Keratinocyte (primary cell): ENCODE results near the gene PAX5. TPM values are rescaled to one million over a fixed set of nuclear protein-coding genes. Genes with fewer than 3 reads are reported as not detected.

ENCODE experiments used
- DNase-seq: peaks from one replicate; pipeline ENCODE4 v3.0.0-alpha.2; 2011; ENCODE audit warnings: low read depth, missing footprints, low spot score
- FAIRE-seq: peaks from 2 replicates; lab custom pipeline; 2011; peaks lifted over from hg19 to GRCh38; lab: Jason Lieb, UNC
- H2AFZ ChIP-seq: 2 replicates; pipeline ENCODE4 v1.6.0; 2012; ENCODE audit warnings: low read length, control low read depth, inconsistent platforms; ENCODE audit not compliant: control insufficient read depth
- H3K27ac ChIP-seq: 2 replicates; pipeline ENCODE4 v1.5.1; 2011; ENCODE audit warnings: low read length; ENCODE audit not compliant: control insufficient read depth, insufficient read depth
- H3K27me3 ChIP-seq: 3 replicates; pipeline ENCODE4 v1.6.0; 2011; ENCODE audit warnings: low read length; ENCODE audit not compliant: control insufficient read depth, insufficient read depth; ENCODE audit errors: extremely low read depth
- H3K36me3 ChIP-seq, 2 experiments: 2 replicates in 1 of 2; 3 replicates in 1 of 2; pipeline ENCODE4 v1.5.1; 2011; ENCODE audit warnings: low read length in 2 of 2, mild to moderate bottlenecking in 1 of 2; ENCODE audit not compliant: control insufficient read depth in 2 of 2, insufficient read depth in 2 of 2; ENCODE audit errors: extremely low read depth in 1 of 2
- H3K4me1 ChIP-seq: 3 replicates; pipeline ENCODE4 v1.5.1; 2011; ENCODE audit warnings: low read length; ENCODE audit not compliant: control insufficient read depth, insufficient read depth; ENCODE audit errors: extremely low read depth
- H3K4me2 ChIP-seq: 3 replicates; pipeline ENCODE4 v1.6.0; 2011; ENCODE audit warnings: low read depth, low read length; ENCODE audit not compliant: control insufficient read depth, insufficient read depth; ENCODE audit errors: extremely low read depth
- H3K4me3 ChIP-seq, 3 experiments: fragments of 200-600 bp in 1 of 3; sonication (generic) in 1 of 3; 2 replicates in 2 of 3; 3 replicates in 1 of 3; pipeline ENCODE4 v1.5.1; 2011 to 2016; ENCODE audit warnings: low read length in 3 of 3, mild to moderate bottlenecking in 3 of 3, control low read depth in 2 of 3, inconsistent platforms in 1 of 3, low read depth in 1 of 3, mixed read lengths in 1 of 3, mixed run types in 1 of 3, moderate library complexity in 1 of 3; ENCODE audit not compliant: control insufficient read depth in 2 of 3, insufficient read depth in 2 of 3; ENCODE audit errors: extremely low read depth in 1 of 3
- H3K79me2 ChIP-seq: 2 replicates; pipeline ENCODE4 v1.6.0; 2012; ENCODE audit warnings: low read length; ENCODE audit not compliant: control insufficient read depth, insufficient read depth
- H3K9ac ChIP-seq: 3 replicates; pipeline ENCODE4 v1.6.0; 2011; ENCODE audit warnings: low read length; ENCODE audit not compliant: control insufficient read depth, insufficient read depth; ENCODE audit errors: extremely low read depth
- H3K9me1 ChIP-seq: 3 replicates; pipeline ENCODE4 v1.6.0; 2011; ENCODE audit warnings: low read length; ENCODE audit not compliant: control insufficient read depth, insufficient read depth; ENCODE audit errors: extremely low read depth
- H3K9me3 ChIP-seq: 2 replicates; pipeline ENCODE4 v1.5.1; 2012; ENCODE audit warnings: low read depth, low read length; ENCODE audit not compliant: control insufficient read depth
- H4K20me1 ChIP-seq: 3 replicates; pipeline ENCODE4 v1.6.0; 2011; ENCODE audit warnings: low read length; ENCODE audit not compliant: control insufficient read depth, insufficient read depth; ENCODE audit errors: extremely low read depth
- CTCF ChIP-seq, 3 experiments: IDR thresholded peaks in 1 of 3; conservative IDR thresholded peaks in 1 of 3; optimal IDR thresholded peaks in 1 of 3; 2 replicates in 2 of 3; 3 replicates in 1 of 3; pipeline versions ENCODE3 to v1.5.1; 2011; ENCODE audit warnings: low read length in 3 of 3, mild to moderate bottlenecking in 3 of 3, moderate library complexity in 2 of 3, control low read depth in 1 of 3, inconsistent platforms in 1 of 3; ENCODE audit not compliant: insufficient read depth in 2 of 3; ENCODE audit errors: extremely low read depth in 1 of 3
- EZH2 ChIP-seq: IDR thresholded peaks from one replicate; pipeline ENCODE4 v1.6.1; 2012; ENCODE audit warnings: inconsistent platforms, mild to moderate bottlenecking, low read length, moderate library complexity
- dilution Hi-C: fragments of 300-500 bp; cut with MboI; formaldehyde crosslinking; loops from one replicate; pipeline ENCODE4 v1.7.0; 2020; ENCODE audit warnings: low sequenced_read_pairs; ENCODE audit not compliant: extremely low pct_ligation_motif_present
- polyA plus RNA-seq, 5 experiments: library from polyadenylated mRNA; depleted of rRNA in 3 of 5; stranded (reverse) in 3 of 5; stranded (forward) in 1 of 5; unstranded in 1 of 5; fragments of >200 nt; gene quantifications; 1 replicate in 1 of 5; 2 replicates in 3 of 5; 3 replicates in 1 of 5; pipeline versions ENCODE4 v1.2.1 to v1.2.3, GENCODE V29; 2011 to 2012; ENCODE audit warnings: missing spikeins in 2 of 5, low read depth in 1 of 5, low replicate concordance in 1 of 5

PAX5 gene
- polyA plus RNA-seq, 1 donor (not counting 4 experiments of a cell fraction or from before 2014, with no cell fraction given), result not detected

GRCh38 chr9:37001459-37001858 lies 32.6 kb downstream of the PAX5 start:
- TF ChIP-seq EZH2 (no peak), CTCF (optimal IDR thresholded peaks at IDR 0.05 in 1 of 3, IDR thresholded peaks at IDR 0.05 in 1 of 3, conservative IDR thresholded peaks at IDR 0.05 in 1 of 3; ENCODE audit: extremely low read depth in 1 of 3, insufficient read depth in 2 of 3, low read length in 3 of 3) (no peak)
- no peak overlapping the region for H3K4me2 ChIP-seq
- no peak overlapping the region for H3K27ac ChIP-seq
- H3K36me3 ChIP-seq, result no peaks in the 10 kb centered on the region
- dilution Hi-C loops, result no loop called here
- H2AFZ ChIP-seq, result no peak overlapping the region
- H3K9ac ChIP-seq, result no peak overlapping the region
- H3K9me1 ChIP-seq, result no peaks in the 10 kb centered on the region
- DNase-seq, result no peak
- H3K4me1 ChIP-seq, result no peaks in the 10 kb centered on the region
- peaks cover 55% of the 10 kb centered on the region for H3K27me3 ChIP-seq
- H3K9me3 ChIP-seq, result no peaks in the 10 kb centered on the region
- H3K4me3 ChIP-seq, result no peak overlapping the region
- H3K79me2 ChIP-seq, result no peaks in the 10 kb centered on the region
- FAIRE-seq, result no peak
- no peaks in the 10 kb centered on the region for H4K20me1 ChIP-seq

- dilution Hi-C loops, result no loop called here
- Histone ChIP-seq H3K9ac (no peak overlapping the region), H3K4me3 (no peak overlapping the region), H2AFZ (no peak overlapping the region), H3K79me2 (no peaks in the 10 kb centered on the region), H3K9me1 (no peaks in the 10 kb centered on the region), H3K36me3 (no peaks in the 10 kb centered on the region), H3K4me2 (no peak overlapping the region), H3K27ac (no peak overlapping the region), H3K4me1 (no peaks in the 10 kb centered on the region), H4K20me1 (no peaks in the 10 kb centered on the region), H3K9me3 (no peaks in the 10 kb centered on the region), H3K27me3 (peaks cover 42% of the 10 kb centered on the region)
- no peak for TF ChIP-seq EZH2
- TF ChIP-seq CTCF (optimal IDR thresholded peaks at IDR 0.05 in 1 of 3, IDR thresholded peaks at IDR 0.05 in 1 of 3, conservative IDR thresholded peaks at IDR 0.05 in 1 of 3; ENCODE audit: extremely low read depth in 1 of 3, insufficient read depth in 2 of 3, low read length in 3 of 3), result no peak
- FAIRE-seq, result no peak
- DNase-seq, result no peak
Measured at GRCh38 chr9:36999728-37000333, 34.2 kb downstream of the PAX5 start.
